K562 (cell line): ENCODE measurements around the gene RASD2. TPM values are rescaled to one million over a fixed set of nuclear protein-coding genes. Genes with fewer than 3 reads are reported as not detected.
A peak's percentile ranks its signal among the peaks of the same experiment; 100 is the strongest.

Source experiments
- ATAC-seq: fragments of 200-7000 bp; cut with Tn5 transposase; 3 replicates; pipeline ENCODE4 v1.9.1; 2020; ENCODE audit warnings: moderate library complexity
- BruUV-seq: library from RNA; stranded (reverse); fragments of 400-500 nt; replicated peaks from 2 replicates; lab custom pipeline; 2021; lab: Mats Ljungman, UMichigan
- CTCF ChIA-PET: fragments of 300-600 bp; formaldehyde crosslinking; extraction: SDS; loops from one replicate; lab custom pipeline; 2021; ENCODE audit warnings: low intra/inter-chr PET ratio; lab: Yijun Ruan, JAX
- POLR2A ChIA-PET: fragments of 300-600, 350-650 bp; sonication (Branson Sonifier 250); formaldehyde crosslinking; extraction: SDS; loops from one replicate; lab custom pipeline; 2021; ENCODE audit warnings: antibody characterized with exemption, inconsistent platforms; lab: Yijun Ruan, JAX
- DNase-seq, 4 experiments: peaks; one replicate each; pipeline versions ENCODE4 v3.0.0 to v3.0.0-alpha.2; 2011 to 2018; ENCODE audit warnings: low spot score in 3 of 4, mixed read lengths in 3 of 4; ENCODE audit errors: extremely low read depth in 1 of 4
- FAIRE-seq: peaks from 2 replicates; lab custom pipeline; 2011; peaks lifted over from hg19 to GRCh38; lab: Jason Lieb, UNC
- H2AFZ ChIP-seq: 2 replicates; pipeline ENCODE4 v1.6.0; 2011; ENCODE audit warnings: low read depth, low read length, control low read depth, inconsistent platforms
- H3K27ac ChIP-seq: fragments of 200-600 bp; 3 replicates; pipeline ENCODE4 v1.8.0; 2011; ENCODE audit warnings: low read depth, mild to moderate bottlenecking, control low read depth, inconsistent platforms, low read length, moderate library complexity, mixed read lengths; ENCODE audit errors: extremely low read depth
- H3K27me3 ChIP-seq, 2 experiments: fragments of 300-600 bp in 1 of 2; 2 replicates in 1 of 2; 3 replicates in 1 of 2; pipeline versions ENCODE4 v1.6.0 to v1.8.0; 2011; ENCODE audit warnings: inconsistent platforms in 2 of 2, low read length in 2 of 2, mild to moderate bottlenecking in 1 of 2, mixed read lengths in 1 of 2, moderate library complexity in 1 of 2; ENCODE audit not compliant: control insufficient read depth in 2 of 2, insufficient read depth in 2 of 2
- H3K36me3 ChIP-seq: fragments of 300-600 bp; 3 replicates; pipeline ENCODE4 v1.8.0; 2011; ENCODE audit warnings: mild to moderate bottlenecking, low read length, inconsistent platforms; ENCODE audit not compliant: control insufficient read depth, insufficient read depth
- H3K4me1 ChIP-seq, 2 experiments: fragments of 200-600 bp in 1 of 2; replicated peaks in 1 of 2; 2 replicates in 1 of 2; 3 replicates in 1 of 2; pipeline versions ENCODE4 v1.5.1 to v1.8.0; 2011; ENCODE audit warnings: inconsistent platforms in 2 of 2, low read length in 2 of 2, mild to moderate bottlenecking in 1 of 2, mixed read lengths in 1 of 2, moderate library complexity in 1 of 2; ENCODE audit not compliant: control insufficient read depth in 2 of 2, insufficient read depth in 2 of 2
- H3K4me2 ChIP-seq: 2 replicates; pipeline ENCODE4 v1.6.1; 2011; ENCODE audit warnings: low read length, control low read depth, inconsistent platforms, mixed read lengths; ENCODE audit not compliant: insufficient read depth
- H3K4me3 ChIP-seq: fragments of 200-600 bp; sonication (generic), shearing (Covaris generic); 2 replicates; pipeline ENCODE4 v1.5.1; 2016; ENCODE audit warnings: control low read depth, inconsistent platforms
- H3K79me2 ChIP-seq: fragments of 200-600 bp; 3 replicates; pipeline ENCODE4 v1.8.0; 2011; ENCODE audit warnings: low read length, inconsistent platforms; ENCODE audit not compliant: control insufficient read depth, insufficient read depth
- H3K9ac ChIP-seq, 2 experiments: 2 replicates each; pipeline versions ENCODE4 v1.6.0 to v1.6.1; 2011; ENCODE audit warnings: low read depth in 2 of 2, low read length in 2 of 2, control low read depth in 1 of 2, inconsistent platforms in 1 of 2, mild to moderate bottlenecking in 1 of 2, mixed read lengths in 1 of 2; ENCODE audit not compliant: insufficient read depth in 1 of 2
- H3K9me1 ChIP-seq: one replicate; pipeline ENCODE4 v1.6.0; 2011; ENCODE audit warnings: inconsistent platforms, mild to moderate bottlenecking, low read length, moderate library complexity; ENCODE audit not compliant: control insufficient read depth, insufficient read depth
- H3K9me3 ChIP-seq: replicated peaks from 2 replicates; pipeline ENCODE4 v1.5.1; 2011; ENCODE audit warnings: low read depth, low read length, inconsistent platforms; ENCODE audit not compliant: control insufficient read depth, insufficient read depth
- H4K20me1 ChIP-seq: replicated peaks from 2 replicates; pipeline ENCODE4 v1.6.1; 2011; ENCODE audit warnings: low read length, inconsistent platforms, mixed read lengths; ENCODE audit not compliant: control insufficient read depth, insufficient read depth
- GTF2E2 ChIP-seq: fragments of 200-800 bp; sonication (Bioruptor generic); IDR thresholded peaks from 2 replicates; pipeline ENCODE4 v1.6.1; 2016; ENCODE audit warnings: missing genetic modification characterization, missing compliant biosample characterization
- HNRNPL ChIP-seq: fragments of 200-400 bp; formaldehyde crosslinking; IDR thresholded peaks from 2 replicates; pipeline ENCODE4 v1.6.1; 2017; ENCODE audit warnings: low read depth, mild to moderate bottlenecking, low read length
- LCOR ChIP-seq: sonication (generic); formaldehyde crosslinking; IDR thresholded peaks from 2 replicates; pipeline ENCODE4 v1.8.0; 2022; ENCODE audit warnings: mild to moderate bottlenecking, missing genetic modification reagents
- MEF2D ChIP-seq: conservative IDR thresholded peaks from 2 replicates; pipeline ENCODE4 v1.6.1; 2016; ENCODE audit warnings: low read depth, missing genetic modification characterization, missing compliant biosample characterization
- NKRF ChIP-seq: fragments of 450-650 bp; IDR thresholded peaks from 2 replicates; pipeline ENCODE4 v1.6.1; 2016; ENCODE audit warnings: borderline replicate concordance
- PKNOX1 ChIP-seq: fragments of 450-650 bp; IDR thresholded peaks from 2 replicates; pipeline ENCODE4 v1.6.1; 2016
- ZBTB5 ChIP-seq: fragments of 450-650 bp; IDR thresholded peaks from 2 replicates; pipeline ENCODE4 v1.6.1; 2017; ENCODE audit warnings: antibody characterized with exemption
- ZNF263 ChIP-seq: sonication (generic); formaldehyde crosslinking; IDR thresholded peaks from 2 replicates; pipeline ENCODE4 v1.8.0; 2022; ENCODE audit warnings: mild to moderate bottlenecking, missing genetic modification reagents, borderline replicate concordance
- WGBS: fragments of 100-300 bp; shearing (Covaris generic); methylation state at CpG from one replicate; pipeline ENCODE4 v1.1.6; 2016; ENCODE audit warnings: low coverage, mixed read lengths; ENCODE audit not compliant: insufficient coverage; ENCODE audit errors: missing lambda C conversion rate; 5-methylcytosine and 5-hydroxymethylcytosine counted together
- in situ Hi-C: fragments of 300-500 bp; cut with MboI; formaldehyde crosslinking; loops from 4 replicates; pipeline ENCODE4 v1.15.0; 2018; ENCODE audit warnings: inconsistent platforms, mixed read lengths
- intact Hi-C: fragments of 100-400 bp; cut with micrococcal nuclease; formaldehyde crosslinking; loops from 2 replicates; pipeline ENCODE4 v1.14.2; 2022
- polyA plus RNA-seq, 8 experiments: library from polyadenylated mRNA; depleted of rRNA in 4 of 8; stranded (reverse) in 5 of 8; unstranded in 3 of 8; fragments of >200 nt; fragmentation: Nextera tagmentation in 2 of 8; fragmentation: Illumina TruSeq in 1 of 8; extraction: Ambion mirVana in 2 of 8; extraction: Trizol in 1 of 8; gene quantifications; 2 replicates each; pipeline versions ENCODE4 v1.2.1 to v1.2.3, GENCODE V29; 2011 to 2014; ENCODE audit warnings: inconsistent platforms in 1 of 8, missing spikeins in 1 of 8
- total RNA-seq, 7 experiments: library from RNA; depleted of rRNA in 6 of 7; stranded (reverse); fragments of >200 nt in 6 of 7; fragmentation: Illumina TruSeq in 2 of 7; extraction: Trizol in 2 of 7; gene quantifications; 2 replicates each; pipeline versions ENCODE4 v1.2.1 to v1.2.3, GENCODE V29; 2011 to 2021; ENCODE audit warnings: low replicate concordance in 1 of 7

Gene RASD2
- total and polyA plus RNA-seq, 9 of the 15 experiments (the other 6 are each of a cell fraction or from before 2014, with no cell fraction given) = 0.05 TPM; not detected in 8

GRCh38 chr22:35593891-35594470 lies 53.4 kb downstream of the RASD2 start:
- peaks cover 0 to 13% of the 10 kb centered on the region in 2 experiments; a peak in 2 of 5 replicates for H3K27me3 ChIP-seq
- H3K9me1 ChIP-seq = no peaks in the 10 kb centered on the region
- TF ChIP-seq ZNF263 (CRISPR knock-in tag) = peak; percentile 82
- no peak for TF ChIP-seq PKNOX1
- H3K4me3 ChIP-seq = no peak overlapping the region
- WGBS = 3% methylated on average over 5 of the region's 14 CpGs
- no peak for ATAC-seq
- ChIA-PET CTCF (no interaction called here), POLR2A (no interaction called here)
- in situ Hi-C loops (no loop called here), intact Hi-C loops (no loop called here)
- peaks cover 5% of the 10 kb centered on the region in 2 experiments; a peak in 4 of 5 replicates for H3K4me1 ChIP-seq
- H3K9me3 ChIP-seq = no peaks in the 10 kb centered on the region
- no peak for FAIRE-seq
- H3K27ac ChIP-seq = no peak overlapping the region
- no peak overlapping the region for H3K4me2 ChIP-seq
- BruUV-seq = no TSS peak
- no peak for DNase-seq
- no peaks in the 10 kb centered on the region for H3K36me3 ChIP-seq
- H3K9ac ChIP-seq = no peak overlapping the region
- no peak overlapping the region for H2AFZ ChIP-seq
- no peaks in the 10 kb centered on the region for H3K79me2 ChIP-seq
- no peaks in the 10 kb centered on the region for H4K20me1 ChIP-seq

DNA sequence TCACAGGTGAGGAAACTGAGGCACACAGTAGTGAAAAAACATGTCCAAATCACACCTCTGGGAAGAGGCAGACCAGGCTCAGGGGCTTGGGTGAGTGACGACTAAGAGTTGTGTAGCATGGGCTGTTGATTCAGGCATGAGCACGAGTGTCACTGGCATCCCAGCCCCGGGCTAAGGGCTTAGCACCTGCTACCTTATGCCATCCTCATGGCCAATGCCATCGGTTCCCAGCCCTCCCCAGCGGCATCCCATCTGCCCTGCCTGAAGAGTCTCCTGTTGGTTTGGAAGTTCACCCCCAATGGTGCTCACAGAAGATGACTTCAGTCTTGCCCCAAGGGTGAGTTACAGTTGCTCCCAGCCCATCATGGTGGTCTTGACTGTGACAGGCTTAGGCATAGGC lies 54.1 kb downstream of the RASD2 start:
- in situ Hi-C loops = no loop called here
- Histone ChIP-seq H3K9me3 (no peaks in the 10 kb centered on the region), H3K4me1 (peaks cover 0 to 5% of the 10 kb centered on the region in 2 experiments; a peak in 2 of 5 replicates), H3K9me1 (no peaks in the 10 kb centered on the region), H4K20me1 (no peaks in the 10 kb centered on the region), H3K27me3 (peaks cover 0 to 13% of the 10 kb centered on the region in 2 experiments; a peak in 3 of 5 replicates), H3K27ac (no peak overlapping the region), H2AFZ (no peak overlapping the region), H3K79me2 (no peaks in the 10 kb centered on the region), H3K36me3 (no peaks in the 10 kb centered on the region), H3K9ac (no peak overlapping the region), H3K4me2 (no peak overlapping the region), H3K4me3 (no peak overlapping the region)
- no TSS peak for BruUV-seq
- ChIA-PET CTCF (no interaction called here), POLR2A (no interaction called here)
- intact Hi-C loops = no loop called here
- WGBS = 14% methylated on average over 3 of the region's 5 CpGs
- FAIRE-seq (no peak), DNase-seq (no peak), ATAC-seq (no peak)
- TF ChIP-seq LCOR (CRISPR knock-in tag) (no peak), MEF2D (tag) (no peak), GTF2E2 (no peak), ZBTB5 (no peak), HNRNPL (no peak), NKRF (no peak)
